ENCODE data around the gene MCTP2. TPM values are rescaled to one million over a fixed set of nuclear protein-coding genes. Genes with fewer than 3 reads are reported as not detected.

The MCTP2 gene
- total and polyA plus RNA-seq, 2 of the 8 experiments (the other 6 are each of a cell fraction or from before 2014, with no cell fraction given): 3.4 to 4.5 TPM

GRCh38 chr15:94305133-94305532 is 73.8 kb downstream of the MCTP2 start (continued):
- TF ChIP-seq, protein P1, sequence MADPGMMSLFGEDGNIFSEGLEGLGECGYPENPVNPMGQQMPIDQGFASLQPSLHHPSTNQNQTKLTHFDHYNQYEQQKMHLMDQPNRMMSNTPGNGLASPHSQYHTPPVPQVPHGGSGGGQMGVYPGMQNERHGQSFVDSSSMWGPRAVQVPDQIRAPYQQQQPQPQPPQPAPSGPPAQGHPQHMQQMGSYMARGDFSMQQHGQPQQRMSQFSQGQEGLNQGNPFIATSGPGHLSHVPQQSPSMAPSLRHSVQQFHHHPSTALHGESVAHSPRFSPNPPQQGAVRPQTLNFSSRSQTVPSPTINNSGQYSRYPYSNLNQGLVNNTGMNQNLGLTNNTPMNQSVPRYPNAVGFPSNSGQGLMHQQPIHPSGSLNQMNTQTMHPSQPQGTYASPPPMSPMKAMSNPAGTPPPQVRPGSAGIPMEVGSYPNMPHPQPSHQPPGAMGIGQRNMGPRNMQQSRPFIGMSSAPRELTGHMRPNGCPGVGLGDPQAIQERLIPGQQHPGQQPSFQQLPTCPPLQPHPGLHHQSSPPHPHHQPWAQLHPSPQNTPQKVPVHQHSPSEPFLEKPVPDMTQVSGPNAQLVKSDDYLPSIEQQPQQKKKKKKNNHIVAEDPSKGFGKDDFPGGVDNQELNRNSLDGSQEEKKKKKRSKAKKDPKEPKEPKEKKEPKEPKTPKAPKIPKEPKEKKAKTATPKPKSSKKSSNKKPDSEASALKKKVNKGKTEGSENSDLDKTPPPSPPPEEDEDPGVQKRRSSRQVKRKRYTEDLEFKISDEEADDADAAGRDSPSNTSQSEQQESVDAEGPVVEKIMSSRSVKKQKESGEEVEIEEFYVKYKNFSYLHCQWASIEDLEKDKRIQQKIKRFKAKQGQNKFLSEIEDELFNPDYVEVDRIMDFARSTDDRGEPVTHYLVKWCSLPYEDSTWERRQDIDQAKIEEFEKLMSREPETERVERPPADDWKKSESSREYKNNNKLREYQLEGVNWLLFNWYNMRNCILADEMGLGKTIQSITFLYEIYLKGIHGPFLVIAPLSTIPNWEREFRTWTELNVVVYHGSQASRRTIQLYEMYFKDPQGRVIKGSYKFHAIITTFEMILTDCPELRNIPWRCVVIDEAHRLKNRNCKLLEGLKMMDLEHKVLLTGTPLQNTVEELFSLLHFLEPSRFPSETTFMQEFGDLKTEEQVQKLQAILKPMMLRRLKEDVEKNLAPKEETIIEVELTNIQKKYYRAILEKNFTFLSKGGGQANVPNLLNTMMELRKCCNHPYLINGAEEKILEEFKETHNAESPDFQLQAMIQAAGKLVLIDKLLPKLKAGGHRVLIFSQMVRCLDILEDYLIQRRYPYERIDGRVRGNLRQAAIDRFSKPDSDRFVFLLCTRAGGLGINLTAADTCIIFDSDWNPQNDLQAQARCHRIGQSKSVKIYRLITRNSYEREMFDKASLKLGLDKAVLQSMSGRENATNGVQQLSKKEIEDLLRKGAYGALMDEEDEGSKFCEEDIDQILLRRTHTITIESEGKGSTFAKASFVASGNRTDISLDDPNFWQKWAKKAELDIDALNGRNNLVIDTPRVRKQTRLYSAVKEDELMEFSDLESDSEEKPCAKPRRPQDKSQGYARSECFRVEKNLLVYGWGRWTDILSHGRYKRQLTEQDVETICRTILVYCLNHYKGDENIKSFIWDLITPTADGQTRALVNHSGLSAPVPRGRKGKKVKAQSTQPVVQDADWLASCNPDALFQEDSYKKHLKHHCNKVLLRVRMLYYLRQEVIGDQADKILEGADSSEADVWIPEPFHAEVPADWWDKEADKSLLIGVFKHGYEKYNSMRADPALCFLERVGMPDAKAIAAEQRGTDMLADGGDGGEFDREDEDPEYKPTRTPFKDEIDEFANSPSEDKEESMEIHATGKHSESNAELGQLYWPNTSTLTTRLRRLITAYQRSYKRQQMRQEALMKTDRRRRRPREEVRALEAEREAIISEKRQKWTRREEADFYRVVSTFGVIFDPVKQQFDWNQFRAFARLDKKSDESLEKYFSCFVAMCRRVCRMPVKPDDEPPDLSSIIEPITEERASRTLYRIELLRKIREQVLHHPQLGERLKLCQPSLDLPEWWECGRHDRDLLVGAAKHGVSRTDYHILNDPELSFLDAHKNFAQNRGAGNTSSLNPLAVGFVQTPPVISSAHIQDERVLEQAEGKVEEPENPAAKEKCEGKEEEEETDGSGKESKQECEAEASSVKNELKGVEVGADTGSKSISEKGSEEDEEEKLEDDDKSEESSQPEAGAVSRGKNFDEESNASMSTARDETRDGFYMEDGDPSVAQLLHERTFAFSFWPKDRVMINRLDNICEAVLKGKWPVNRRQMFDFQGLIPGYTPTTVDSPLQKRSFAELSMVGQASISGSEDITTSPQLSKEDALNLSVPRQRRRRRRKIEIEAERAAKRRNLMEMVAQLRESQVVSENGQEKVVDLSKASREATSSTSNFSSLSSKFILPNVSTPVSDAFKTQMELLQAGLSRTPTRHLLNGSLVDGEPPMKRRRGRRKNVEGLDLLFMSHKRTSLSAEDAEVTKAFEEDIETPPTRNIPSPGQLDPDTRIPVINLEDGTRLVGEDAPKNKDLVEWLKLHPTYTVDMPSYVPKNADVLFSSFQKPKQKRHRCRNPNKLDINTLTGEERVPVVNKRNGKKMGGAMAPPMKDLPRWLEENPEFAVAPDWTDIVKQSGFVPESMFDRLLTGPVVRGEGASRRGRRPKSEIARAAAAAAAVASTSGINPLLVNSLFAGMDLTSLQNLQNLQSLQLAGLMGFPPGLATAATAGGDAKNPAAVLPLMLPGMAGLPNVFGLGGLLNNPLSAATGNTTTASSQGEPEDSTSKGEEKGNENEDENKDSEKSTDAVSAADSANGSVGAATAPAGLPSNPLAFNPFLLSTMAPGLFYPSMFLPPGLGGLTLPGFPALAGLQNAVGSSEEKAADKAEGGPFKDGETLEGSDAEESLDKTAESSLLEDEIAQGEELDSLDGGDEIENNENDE (IDR thresholded peaks at IDR 0.05; ENCODE audit: insufficient replicate concordance, low read length): no peak
- TF ChIP-seq SIRT6 (IDR thresholded peaks at IDR 0.05; ENCODE audit: low read length) (no peak), BRCA1 (IDR thresholded peaks at IDR 0.05; ENCODE audit: low read depth, low read length) (no peak), ATF3 (IDR thresholded peaks at IDR 0.05; ENCODE audit: insufficient read depth, low read depth, low read length) (no peak), POLR2A (IDR thresholded peaks at IDR 0.05; ENCODE audit: control extremely low read depth in 1 of 2, low read depth in 2 of 2, low read length in 2 of 2) (no peak), YY1 (IDR thresholded peaks at IDR 0.05; ENCODE audit: low read depth, low read length) (no peak), ZNF274 (IDR thresholded peaks at IDR 0.05; ENCODE audit: borderline replicate concordance, extremely low read depth, low read length) (no peak), ASH2L (IDR thresholded peaks at IDR 0.05; ENCODE audit: low read length) (no peak)
- TF ChIP-seq, protein P2, sequence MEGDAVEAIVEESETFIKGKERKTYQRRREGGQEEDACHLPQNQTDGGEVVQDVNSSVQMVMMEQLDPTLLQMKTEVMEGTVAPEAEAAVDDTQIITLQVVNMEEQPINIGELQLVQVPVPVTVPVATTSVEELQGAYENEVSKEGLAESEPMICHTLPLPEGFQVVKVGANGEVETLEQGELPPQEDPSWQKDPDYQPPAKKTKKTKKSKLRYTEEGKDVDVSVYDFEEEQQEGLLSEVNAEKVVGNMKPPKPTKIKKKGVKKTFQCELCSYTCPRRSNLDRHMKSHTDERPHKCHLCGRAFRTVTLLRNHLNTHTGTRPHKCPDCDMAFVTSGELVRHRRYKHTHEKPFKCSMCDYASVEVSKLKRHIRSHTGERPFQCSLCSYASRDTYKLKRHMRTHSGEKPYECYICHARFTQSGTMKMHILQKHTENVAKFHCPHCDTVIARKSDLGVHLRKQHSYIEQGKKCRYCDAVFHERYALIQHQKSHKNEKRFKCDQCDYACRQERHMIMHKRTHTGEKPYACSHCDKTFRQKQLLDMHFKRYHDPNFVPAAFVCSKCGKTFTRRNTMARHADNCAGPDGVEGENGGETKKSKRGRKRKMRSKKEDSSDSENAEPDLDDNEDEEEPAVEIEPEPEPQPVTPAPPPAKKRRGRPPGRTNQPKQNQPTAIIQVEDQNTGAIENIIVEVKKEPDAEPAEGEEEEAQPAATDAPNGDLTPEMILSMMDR (IDR thresholded peaks at IDR 0.05; ENCODE audit: control extremely low read depth in 1 of 3, insufficient read depth in 1 of 3, low read depth in 1 of 3, low read length in 3 of 3): no peak
